Mesenchymal stem cell (in vitro differentiated cells and primary cell): ENCODE data around the gene MLLT3.

Source experiments
- DNase-seq: peaks from one replicate; pipeline ENCODE4 v3.0.0-alpha.2; 2013
- H2AFZ ChIP-seq: one replicate; pipeline ENCODE4 v1.6.1; 2013; ENCODE audit warnings: low read depth, mild to moderate bottlenecking, control low read depth, inconsistent platforms, low read length, moderate library complexity
- H2AK5ac ChIP-seq: 2 replicates; pipeline ENCODE4 v1.6.1; 2013; ENCODE audit warnings: low read length, moderate library complexity, mild to moderate bottlenecking, inconsistent platforms; ENCODE audit not compliant: severe bottlenecking
- H2BK120ac ChIP-seq: one replicate; pipeline ENCODE4 v1.6.1; 2013; ENCODE audit warnings: low read depth, mild to moderate bottlenecking, inconsistent platforms, low read length, moderate library complexity
- H2BK12ac ChIP-seq, 2 experiments: one replicate each; pipeline ENCODE4 v1.6.1; 2013; ENCODE audit warnings: inconsistent platforms in 2 of 2, low read length in 2 of 2, mild to moderate bottlenecking in 2 of 2, moderate library complexity in 2 of 2, control low read depth in 1 of 2
- H2BK15ac ChIP-seq: one replicate; pipeline ENCODE4 v1.6.1; 2013; ENCODE audit warnings: mild to moderate bottlenecking, low read depth, inconsistent platforms; ENCODE audit not compliant: poor library complexity, severe bottlenecking
- H2BK5ac ChIP-seq: 2 replicates; pipeline ENCODE4 v1.6.1; 2013; ENCODE audit warnings: low read depth, mild to moderate bottlenecking, low read length, control low read depth, inconsistent platforms; ENCODE audit not compliant: poor library complexity, severe bottlenecking
- H3K14ac ChIP-seq, 2 experiments: one replicate each; pipeline ENCODE4 v1.6.1; 2013; ENCODE audit warnings: inconsistent platforms in 2 of 2, low read length in 2 of 2, control low read depth in 1 of 2, mild to moderate bottlenecking in 1 of 2, moderate library complexity in 1 of 2
- H3K18ac ChIP-seq, 2 experiments: one replicate each; pipeline ENCODE4 v1.6.1; 2013; ENCODE audit warnings: inconsistent platforms in 2 of 2, low read length in 2 of 2, control low read depth in 1 of 2, low read depth in 1 of 2, mild to moderate bottlenecking in 1 of 2
- H3K23ac ChIP-seq, 2 experiments: one replicate each; pipeline ENCODE4 v1.6.1; 2013; ENCODE audit warnings: inconsistent platforms in 2 of 2, low read length in 2 of 2, mild to moderate bottlenecking in 2 of 2, moderate library complexity in 2 of 2, control low read depth in 1 of 2
- H3K27ac ChIP-seq: 2 replicates; pipeline ENCODE4 v1.5.1; 2013; ENCODE audit warnings: mild to moderate bottlenecking, moderate library complexity, low read length, control low read depth, inconsistent platforms; ENCODE audit not compliant: poor library complexity, severe bottlenecking
- H3K27me3 ChIP-seq, 2 experiments: 2 replicates each; pipeline versions ENCODE4 v1.6.1 to v1.7.0; 2013; ENCODE audit warnings: low read length in 2 of 2, mild to moderate bottlenecking in 2 of 2, moderate library complexity in 2 of 2, control low read depth in 1 of 2, inconsistent platforms in 1 of 2; ENCODE audit not compliant: control insufficient read depth in 1 of 2, insufficient read depth in 1 of 2
- H3K36me3 ChIP-seq, 2 experiments: 2 replicates each; pipeline versions ENCODE4 v1.6.1 to v1.7.0; 2013; ENCODE audit warnings: low read length in 2 of 2, control low read depth in 1 of 2, inconsistent platforms in 1 of 2, low read depth in 1 of 2, mild to moderate bottlenecking in 1 of 2; ENCODE audit not compliant: insufficient read depth in 2 of 2, control insufficient read depth in 1 of 2
- H3K4ac ChIP-seq, 2 experiments: one replicate each; pipeline ENCODE4 v1.6.1; 2013; ENCODE audit warnings: inconsistent platforms in 2 of 2, low read length in 2 of 2, mild to moderate bottlenecking in 2 of 2, moderate library complexity in 2 of 2, control low read depth in 1 of 2, low read depth in 1 of 2
- H3K4me1 ChIP-seq: 2 replicates; pipeline ENCODE4 v1.6.1; 2013; ENCODE audit warnings: low read depth, low read length, control low read depth; ENCODE audit not compliant: control insufficient read depth, insufficient read depth
- H3K4me2 ChIP-seq: 2 replicates; pipeline ENCODE4 v1.6.1; 2013; ENCODE audit warnings: low read length, mild to moderate bottlenecking, inconsistent platforms; ENCODE audit not compliant: poor library complexity, severe bottlenecking
- H3K4me3 ChIP-seq, 2 experiments: 2 replicates each; pipeline versions ENCODE4 v1.5.1 to v1.7.0; 2013; ENCODE audit warnings: low read length in 2 of 2, mild to moderate bottlenecking in 2 of 2, control low read depth in 1 of 2, low read depth in 1 of 2; ENCODE audit not compliant: insufficient read depth in 1 of 2
- H3K79me1 ChIP-seq: replicated peaks from 2 replicates; pipeline ENCODE4 v1.6.1; 2013; ENCODE audit warnings: mild to moderate bottlenecking, control low read depth, low read length, inconsistent platforms; ENCODE audit not compliant: poor library complexity, severe bottlenecking
- H3K9ac ChIP-seq: 2 replicates; pipeline ENCODE4 v1.7.0; 2013; ENCODE audit warnings: mild to moderate bottlenecking, low read length, moderate library complexity
- H3K9me3 ChIP-seq: 2 replicates; pipeline ENCODE4 v1.7.0; 2013; ENCODE audit warnings: mild to moderate bottlenecking, low read length; ENCODE audit not compliant: control insufficient read depth
- H4K8ac ChIP-seq: one replicate; pipeline ENCODE4 v1.6.1; 2013; ENCODE audit warnings: inconsistent platforms, mild to moderate bottlenecking, low read length, moderate library complexity
- H4K91ac ChIP-seq: one replicate; pipeline ENCODE4 v1.6.1; 2013; ENCODE audit warnings: mild to moderate bottlenecking, low read length, inconsistent platforms
- WGBS: methylation state at CpG from one replicate; pipeline ENCODE4 v1.1.7; 2013; ENCODE audit warnings: mixed read lengths; 5-methylcytosine and 5-hydroxymethylcytosine counted together

The MLLT3 gene

GRCh38 chr9:20495098-20495497 lies 127.2 kb downstream of the MLLT3 start:
- no peak overlapping the region for H2BK120ac ChIP-seq
- H3K4me2 ChIP-seq: no peak overlapping the region
- no peak overlapping the region for H2BK5ac ChIP-seq
- H3K9ac ChIP-seq: no peak overlapping the region
- H3K27ac ChIP-seq: no peak overlapping the region
- no peak overlapping the region for H4K8ac ChIP-seq
- no peaks in the 10 kb centered on the region for H3K4me1 ChIP-seq
- H3K79me1 ChIP-seq: peaks cover 16% of the 10 kb centered on the region
- H3K4me3 ChIP-seq: no peak overlapping the region
- no peak overlapping the region for H3K23ac ChIP-seq
- no peak overlapping the region for H2BK12ac ChIP-seq
- no peaks in the 10 kb centered on the region for H3K27me3 ChIP-seq
- WGBS: 63% methylated on average over 2 of the region's 3 CpGs
- H2AFZ ChIP-seq: no peak overlapping the region
- no peaks in the 10 kb centered on the region for H3K36me3 ChIP-seq
- H3K4ac ChIP-seq: no peak overlapping the region
- no peak overlapping the region for H4K91ac ChIP-seq
- no peak for DNase-seq
- no peak overlapping the region for H2BK15ac ChIP-seq
- H2AK5ac ChIP-seq: no peak overlapping the region
- H3K18ac ChIP-seq: no peak overlapping the region
- no peaks in the 10 kb centered on the region for H3K9me3 ChIP-seq
- H3K14ac ChIP-seq: no peak overlapping the region

- Histone ChIP-seq H3K27me3 (no peaks in the 10 kb centered on the region), H3K4me2 (no peak overlapping the region), H4K8ac (no peak overlapping the region), H2BK12ac (no peak overlapping the region), H3K4ac (no peak overlapping the region), H3K18ac (no peak overlapping the region), H2AFZ (no peak overlapping the region), H2AK5ac (no peak overlapping the region), H3K23ac (no peak overlapping the region), H4K91ac (no peak overlapping the region), H3K14ac (no peak overlapping the region), H3K79me1 (peaks cover 17% of the 10 kb centered on the region), H2BK5ac (no peak overlapping the region), H2BK15ac (no peak overlapping the region), H3K9ac (no peak overlapping the region), H3K9me3 (no peaks in the 10 kb centered on the region), H3K4me1 (no peaks in the 10 kb centered on the region), H2BK120ac (no peak overlapping the region), H3K27ac (no peak overlapping the region), H3K36me3 (no peaks in the 10 kb centered on the region), H3K4me3 (no peak overlapping the region)
- DNase-seq: no peak
- WGBS: no CpG with 5 or more reads among the region's 1 CpG
Measured at GRCh38 chr9:20494035-20494434, 128.3 kb downstream of the MLLT3 start.

DNA sequence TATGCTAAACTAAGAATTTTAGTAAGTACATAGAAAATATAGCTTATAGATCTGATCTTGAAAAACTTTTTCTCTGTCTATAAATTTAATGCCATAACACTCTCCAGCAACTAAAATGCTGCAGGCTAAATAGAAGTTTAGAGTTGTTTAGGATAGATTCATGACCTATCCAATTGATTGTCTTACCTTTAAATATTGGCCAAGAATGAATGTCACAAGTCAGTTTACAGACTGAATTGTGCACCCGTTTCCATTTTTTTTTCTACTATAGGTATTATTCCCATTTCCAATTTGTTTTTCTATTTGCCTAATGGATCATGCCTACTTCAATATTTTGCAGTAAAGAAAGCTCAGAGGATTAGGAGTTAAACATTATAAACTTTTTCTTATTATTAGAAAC lies 129.5 kb downstream of the MLLT3 start:
- Histone ChIP-seq H3K18ac (no peak overlapping the region), H2BK12ac (no peak overlapping the region), H3K27me3 (no peaks in the 10 kb centered on the region), H2BK5ac (no peak overlapping the region), H3K4me2 (no peak overlapping the region), H2BK15ac (no peak overlapping the region), H3K4ac (no peak overlapping the region), H3K9me3 (no peaks in the 10 kb centered on the region), H3K23ac (no peak overlapping the region), H2BK120ac (no peak overlapping the region), H3K4me3 (no peak overlapping the region), H3K9ac (no peak overlapping the region), H3K79me1 (peaks cover 14% of the 10 kb centered on the region), H3K27ac (no peak overlapping the region), H2AK5ac (no peak overlapping the region), H3K14ac (no peak overlapping the region), H3K36me3 (no peaks in the 10 kb centered on the region), H2AFZ (no peak overlapping the region), H3K4me1 (no peaks in the 10 kb centered on the region), H4K8ac (no peak overlapping the region), H4K91ac (no peak overlapping the region)
- DNase-seq: no peak
- WGBS: 100% methylated on average over 1 of the region's 1 CpG

GRCh38 chr9:20491612-20492011 lies 130.7 kb downstream of the MLLT3 start:
- no peaks in the 10 kb centered on the region for H3K27me3 ChIP-seq
- no peak overlapping the region for H2AFZ ChIP-seq
- H3K18ac ChIP-seq: no peak overlapping the region
- no peak overlapping the region for H4K91ac ChIP-seq
- no peaks in the 10 kb centered on the region for H3K36me3 ChIP-seq
- H2BK120ac ChIP-seq: no peak overlapping the region
- no peak overlapping the region for H3K4me3 ChIP-seq
- no peak overlapping the region for H2AK5ac ChIP-seq
- no peak overlapping the region for H2BK5ac ChIP-seq
- H3K4ac ChIP-seq: no peak overlapping the region
- H2BK12ac ChIP-seq: no peak overlapping the region
- peaks cover 10% of the 10 kb centered on the region for H3K79me1 ChIP-seq
- no peak overlapping the region for H3K4me2 ChIP-seq
- no peak overlapping the region for H4K8ac ChIP-seq
- no peak overlapping the region for H2BK15ac ChIP-seq
- no peak for DNase-seq
- no peak overlapping the region for H3K14ac ChIP-seq
- WGBS: no CpG with 5 or more reads among the region's 1 CpG
- H3K9ac ChIP-seq: no peak overlapping the region
- H3K23ac ChIP-seq: no peak overlapping the region
- no peak overlapping the region for H3K27ac ChIP-seq
- H3K9me3 ChIP-seq: no peaks in the 10 kb centered on the region
- H3K4me1 ChIP-seq: no peaks in the 10 kb centered on the region
